Astrocyte (in vitro differentiated cells and primary cell): ENCODE measurements around the gene DOCK6. TPM values are rescaled to one million over a fixed set of nuclear protein-coding genes. Genes with fewer than 3 reads are reported as not detected.

Experiments
- DNase-seq: peaks from one replicate; pipeline ENCODE4 v3.0.0-alpha.2; 2010; ENCODE audit warnings: low read depth
- FAIRE-seq: peaks from 2 replicates; lab custom pipeline; 2011; peaks lifted over from hg19 to GRCh38; lab: Jason Lieb, UNC
- H2AFZ ChIP-seq: 2 replicates; pipeline ENCODE4 v1.6.0; 2012; ENCODE audit warnings: low read depth, low read length, inconsistent platforms
- H3K27ac ChIP-seq: 2 replicates; pipeline ENCODE4 v1.5.1; 2011; ENCODE audit warnings: low read depth, low read length, inconsistent platforms
- H3K27me3 ChIP-seq: 2 replicates; pipeline ENCODE4 v1.6.0; 2011; ENCODE audit warnings: low read length, inconsistent platforms; ENCODE audit not compliant: insufficient read depth
- H3K36me3 ChIP-seq: 2 replicates; pipeline ENCODE4 v1.5.1; 2011; ENCODE audit warnings: low read length, inconsistent platforms; ENCODE audit not compliant: insufficient read depth
- H3K4me1 ChIP-seq: 2 replicates; pipeline ENCODE4 v1.5.1; 2011; ENCODE audit warnings: low read length, inconsistent platforms; ENCODE audit not compliant: insufficient read depth
- H3K4me2 ChIP-seq: 2 replicates; pipeline ENCODE4 v1.6.0; 2012; ENCODE audit warnings: low read length, inconsistent platforms
- H3K4me3 ChIP-seq: 2 replicates; pipeline ENCODE4 v1.5.1; 2011; ENCODE audit warnings: low read depth, mild to moderate bottlenecking, low read length, inconsistent platforms; ENCODE audit not compliant: insufficient read depth
- H3K79me2 ChIP-seq: 2 replicates; pipeline ENCODE4 v1.6.0; 2012; ENCODE audit warnings: mild to moderate bottlenecking, low read length, inconsistent platforms; ENCODE audit not compliant: insufficient read depth
- H3K9ac ChIP-seq: 2 replicates; pipeline ENCODE4 v1.6.0; 2012; ENCODE audit warnings: mild to moderate bottlenecking, low read length, inconsistent platforms
- H3K9me3 ChIP-seq: 2 replicates; pipeline ENCODE4 v1.5.1; 2012; ENCODE audit warnings: low read depth, mild to moderate bottlenecking, low read length, inconsistent platforms; ENCODE audit not compliant: insufficient read depth
- H4K20me1 ChIP-seq: 2 replicates; pipeline ENCODE4 v1.6.0; 2012; ENCODE audit warnings: low read length, inconsistent platforms; ENCODE audit not compliant: insufficient read depth
- H3K27ac Mint-ChIP-seq: one replicate; pipeline ENCODE4 v1.8.0; 2021; ENCODE audit warnings: mild to moderate bottlenecking, mixed read lengths; ENCODE audit not compliant: unreplicated experiment
- H3K27me3 Mint-ChIP-seq: one replicate; pipeline ENCODE4 v1.8.0; 2021; ENCODE audit warnings: low read depth, mixed read lengths; ENCODE audit not compliant: unreplicated experiment
- H3K36me3 Mint-ChIP-seq: one replicate; pipeline ENCODE4 v1.8.0; 2021; ENCODE audit warnings: low read depth, mixed read lengths; ENCODE audit not compliant: unreplicated experiment
- H3K4me1 Mint-ChIP-seq: one replicate; pipeline ENCODE4 v1.8.0; 2021; ENCODE audit warnings: low read depth, mixed read lengths; ENCODE audit not compliant: unreplicated experiment
- H3K4me3 Mint-ChIP-seq: one replicate; pipeline ENCODE4 v1.8.0; 2021; ENCODE audit warnings: mild to moderate bottlenecking, moderate library complexity, mixed read lengths; ENCODE audit not compliant: unreplicated experiment
- H3K9me3 Mint-ChIP-seq: one replicate; pipeline ENCODE4 v1.8.0; 2021; ENCODE audit warnings: mild to moderate bottlenecking, mixed read lengths; ENCODE audit not compliant: unreplicated experiment
- CTCF ChIP-seq: IDR thresholded peaks from 2 replicates; pipeline ENCODE4 v1.5.1; 2011; ENCODE audit warnings: low read depth, mild to moderate bottlenecking, inconsistent platforms, low read length, moderate library complexity; ENCODE audit not compliant: insufficient read depth
- EZH2 ChIP-seq: IDR thresholded peaks from 2 replicates; pipeline ENCODE4 v1.6.1; 2012; ENCODE audit warnings: mild to moderate bottlenecking, low read length, inconsistent platforms; ENCODE audit not compliant: insufficient read depth
- total RNA-seq: library from RNA; stranded (reverse); gene quantifications from 2 replicates; pipeline ENCODE4 v1.2.1, GENCODE V29; 2021

The DOCK6 gene
- total RNA-seq, 1 donor from 2014 or later: 38.3 TPM

GRCh38 chr19:11173516-11174155 is 88.7 kb downstream of the DOCK6 start:
- no peak overlapping the region for H3K27ac ChIP-seq
- Mint-ChIP-seq H3K9me3 (no peaks in the 10 kb centered on the region), H3K36me3 (peaks cover 39% of the 10 kb centered on the region), H3K27me3 (no peaks in the 10 kb centered on the region), H3K4me3 (no peak overlapping the region), H3K4me1 (peaks cover 3% of the 10 kb centered on the region), H3K27ac (no peak overlapping the region)
- H4K20me1 ChIP-seq: peaks cover 4% of the 10 kb centered on the region
- H3K36me3 ChIP-seq: peaks cover 23% of the 10 kb centered on the region
- peaks cover 8% of the 10 kb centered on the region for H3K4me1 ChIP-seq
- H3K4me2 ChIP-seq: no peak overlapping the region
- TF ChIP-seq EZH2 (no peak), CTCF (no peak)
- H3K9ac ChIP-seq: no peak overlapping the region
- FAIRE-seq (no peak), DNase-seq (no peak)
- H2AFZ ChIP-seq: no peak overlapping the region
- H3K79me2 ChIP-seq: no peaks in the 10 kb centered on the region
- no peaks in the 10 kb centered on the region for H3K9me3 ChIP-seq
- H3K4me3 ChIP-seq: no peak overlapping the region
- H3K27me3 ChIP-seq: no peaks in the 10 kb centered on the region

- FAIRE-seq: no peak
- Histone ChIP-seq H3K4me2 (no peak overlapping the region), H3K27me3 (no peaks in the 10 kb centered on the region), H3K79me2 (no peaks in the 10 kb centered on the region), H3K27ac (no peak overlapping the region), H4K20me1 (peaks cover under 1% of the 10 kb centered on the region), H3K4me3 (no peak overlapping the region), H3K4me1 (peaks cover 14% of the 10 kb centered on the region), H3K36me3 (peaks cover 22% of the 10 kb centered on the region), H3K9ac (no peak overlapping the region), H3K9me3 (no peaks in the 10 kb centered on the region), H2AFZ (no peak overlapping the region)
- TF ChIP-seq EZH2 (no peak), CTCF (no peak)
- DNase-seq: no peak
- peaks cover 43% of the 10 kb centered on the region for H3K36me3 Mint-ChIP-seq
- no peak overlapping the region for H3K4me3 Mint-ChIP-seq
- no peaks in the 10 kb centered on the region for H3K27me3 Mint-ChIP-seq
- H3K27ac Mint-ChIP-seq: no peak overlapping the region
- H3K9me3 Mint-ChIP-seq: no peaks in the 10 kb centered on the region
- peaks cover 6% of the 10 kb centered on the region for H3K4me1 Mint-ChIP-seq
These were observed 89.7 kb downstream of the DOCK6 start for GRCh38 chr19:11172576-11172975.

GRCh38 chr19:11171144-11171543 is 91.2 kb downstream of the DOCK6 start:
- no peaks in the 10 kb centered on the region for H3K27me3 Mint-ChIP-seq
- TF ChIP-seq EZH2 (no peak), CTCF (no peak)
- no peaks in the 10 kb centered on the region for H3K9me3 Mint-ChIP-seq
- no peak overlapping the region for H3K9ac ChIP-seq
- no peak overlapping the region for H3K4me2 ChIP-seq
- no peaks in the 10 kb centered on the region for H3K79me2 ChIP-seq
- H3K4me1 ChIP-seq: peaks cover 19% of the 10 kb centered on the region
- no peak for DNase-seq
- H3K36me3 Mint-ChIP-seq: peaks cover 42% of the 10 kb centered on the region
- H3K4me3 Mint-ChIP-seq: no peak overlapping the region
- no peak overlapping the region for H2AFZ ChIP-seq
- H3K36me3 ChIP-seq: peaks cover 21% of the 10 kb centered on the region
- H3K27me3 ChIP-seq: no peaks in the 10 kb centered on the region
- H3K4me1 Mint-ChIP-seq: peaks cover 6% of the 10 kb centered on the region
- no peak for FAIRE-seq
- H3K27ac Mint-ChIP-seq: no peak overlapping the region
- H4K20me1 ChIP-seq: no peaks in the 10 kb centered on the region
- no peak overlapping the region for H3K4me3 ChIP-seq
- H3K27ac ChIP-seq: no peak overlapping the region
- no peaks in the 10 kb centered on the region for H3K9me3 ChIP-seq
